Fibroblast of skin of back (primary cell): ENCODE measurements around the gene PGA5.

Experiments used
- DNase-seq: peaks from one replicate; pipeline ENCODE4 v3.0.0-alpha.2; 2013

Gene PGA5

GRCh38 chr11:61295596-61295926 is 54.6 kb downstream of the PGA5 start:
- DNase-seq: no peak

GRCh38 chr11:61297341-61297740 is 56.4 kb downstream of the PGA5 start:
- DNase-seq: no peak

GRCh38 chr11:61297746-61298145 is 56.8 kb downstream of the PGA5 start:
- peak; percentile 93 for DNase-seq

GRCh38 chr11:61298663-61299244 is 57.8 kb downstream of the PGA5 start:
- DNase-seq: no peak
